ENCODE results near the gene TREML2.
"Not testable (repeated sequence)": the region's sequence is repeated elsewhere in the genome, so short reads cannot be mapped to it uniquely, and the experiment has no call there.

The TREML2 gene

DNA sequence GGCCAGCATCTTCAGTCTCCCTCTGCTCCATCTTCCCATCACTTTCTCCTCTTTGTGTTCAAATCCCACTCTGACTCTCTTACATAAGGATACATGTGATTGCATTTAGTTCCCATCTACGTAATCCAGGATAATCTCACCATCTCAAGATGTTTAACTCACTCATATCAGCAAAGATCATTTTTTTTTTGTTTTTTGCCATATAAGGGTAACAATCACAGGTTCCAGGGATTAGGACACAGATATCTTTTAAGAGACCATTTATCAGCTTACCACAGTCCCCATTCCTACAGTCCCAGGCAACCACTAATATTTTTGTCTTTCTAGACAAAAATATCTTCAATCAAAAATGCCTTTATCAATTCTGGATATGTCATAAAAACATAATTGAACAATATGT lies 3.2 kb upstream of the TREML2 start:
- no peak for DNase-seq

GRCh38 chr6:41201764-41202173 lies 820 bp upstream of the TREML2 start:
- DNase-seq: no peak

DNA sequence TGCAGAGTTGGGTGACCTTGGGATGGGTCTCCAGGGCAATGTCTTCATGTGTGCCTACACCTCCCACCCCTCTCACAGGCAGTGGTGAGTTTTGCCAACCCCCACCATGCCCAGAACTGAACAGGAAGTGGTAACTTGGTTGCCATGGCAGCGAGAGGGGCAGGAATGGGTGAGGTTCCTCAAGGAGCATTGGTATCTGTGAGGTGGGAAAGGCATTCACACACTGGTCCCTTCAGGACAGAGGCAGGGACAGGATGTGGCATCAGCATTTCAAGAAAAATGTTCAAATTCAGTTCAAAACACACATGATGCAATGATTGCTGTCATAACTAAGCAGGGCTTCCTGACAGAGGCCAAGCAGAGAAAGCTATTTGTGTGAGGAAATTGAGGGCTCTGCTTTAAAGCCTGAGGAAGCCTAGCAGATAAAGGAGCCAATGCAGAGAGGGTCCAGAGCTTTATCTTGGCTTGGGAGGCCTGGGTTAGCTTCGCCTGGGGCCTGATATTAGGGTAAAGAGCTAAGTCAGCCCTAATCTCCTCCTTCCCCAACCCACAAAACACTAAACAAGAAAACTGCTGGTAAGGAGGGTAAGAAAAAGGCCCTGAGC lies 551 bp downstream of the TREML2 start:
- DNase-seq: peak; percentile 36 to 40

GRCh38 chr6:41199552-41200246 lies 1.2 kb downstream of the TREML2 start:
- DNase-seq: no peak

DNA sequence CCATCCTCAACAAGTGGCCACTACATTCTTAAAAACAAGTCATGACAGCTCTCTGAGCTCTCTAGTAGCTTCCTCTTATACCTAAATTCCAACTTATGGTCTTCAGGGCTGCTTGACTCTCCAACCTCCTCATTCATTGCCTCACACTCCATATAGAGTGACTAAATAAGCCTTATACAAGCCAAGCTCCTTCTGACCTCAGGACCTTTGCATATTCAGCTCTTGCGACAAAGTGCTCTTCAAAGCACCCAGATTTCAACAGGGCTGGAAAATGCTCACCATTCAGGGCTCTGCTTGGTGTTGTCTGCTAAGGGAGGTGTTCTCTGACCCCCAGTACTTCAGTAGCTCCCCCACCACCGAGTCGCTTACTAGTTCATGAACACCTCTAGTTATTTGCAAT lies 3.7 kb downstream of the TREML2 start:
- DNase-seq: no peak

DNA sequence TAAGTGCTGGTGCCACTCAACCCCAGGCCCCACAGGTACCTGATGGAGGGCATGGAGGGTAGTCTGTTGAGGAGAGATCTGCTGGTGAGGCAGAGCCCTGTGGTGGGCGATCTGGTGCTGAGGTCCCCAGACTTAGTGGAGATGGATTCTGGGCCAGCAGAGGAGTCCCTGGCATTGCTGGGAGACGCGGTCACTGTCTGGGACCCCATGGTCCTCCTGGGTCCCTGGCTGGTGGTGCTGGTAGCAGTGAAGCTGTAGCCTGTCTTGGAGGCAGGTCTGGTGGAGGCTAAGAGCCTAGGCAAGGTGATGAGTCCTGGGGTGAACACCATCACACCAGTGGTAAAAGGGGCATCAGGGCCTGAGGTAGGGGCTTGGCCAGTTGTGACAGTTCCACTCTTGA lies 6.6 kb downstream of the TREML2 start:
- DNase-seq: no peak

- no peak for DNase-seq
These were observed 7.1 kb downstream of the TREML2 start for GRCh38 chr6:41193884-41194283.

- no peak for DNase-seq
These were observed 7.7 kb downstream of the TREML2 start for GRCh38 chr6:41193171-41193734.

DNA sequence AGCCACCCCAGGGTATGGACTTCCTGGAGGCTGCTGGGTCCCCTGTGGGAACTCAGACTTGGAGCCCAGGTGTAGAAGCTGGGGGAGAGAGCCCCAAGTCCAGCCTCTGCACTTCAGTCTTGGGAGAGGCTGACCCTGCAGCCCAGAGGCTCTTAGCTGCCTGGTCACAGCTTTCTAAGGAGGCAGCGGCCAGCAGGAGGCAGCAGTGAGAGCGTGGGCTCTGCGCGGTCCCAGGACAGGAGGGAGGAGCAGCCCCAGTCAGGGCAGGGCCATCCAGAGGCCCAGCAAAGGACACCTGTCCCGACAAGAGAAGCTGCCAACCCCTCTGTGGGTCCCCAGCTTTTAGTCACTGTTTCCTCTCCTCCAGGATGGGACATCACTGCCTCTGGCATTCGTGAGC lies 9.4 kb downstream of the TREML2 start:
- DNase-seq: peak; percentile 39 to 57

DNA sequence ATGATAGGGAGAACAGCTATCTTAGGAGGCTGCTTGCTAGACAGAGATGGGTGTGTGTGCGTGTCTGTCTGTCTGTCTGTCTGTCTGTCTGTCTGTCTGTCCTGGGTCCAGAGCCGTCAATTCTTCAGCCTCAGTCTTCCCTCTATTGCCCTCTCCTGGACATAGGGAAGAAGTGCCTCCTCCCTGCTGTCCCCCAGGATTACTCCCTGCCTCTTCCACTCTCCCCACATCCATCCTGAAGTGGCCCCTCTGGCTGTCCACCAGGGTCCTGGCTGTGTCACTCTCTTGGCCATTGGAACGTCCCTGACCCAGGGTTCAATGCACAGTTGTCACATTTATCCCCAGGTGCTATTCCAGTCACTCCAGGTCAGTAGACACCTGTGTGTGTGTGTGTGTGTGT lies 10.2 kb downstream of the TREML2 start:
- no peak for DNase-seq

DNA sequence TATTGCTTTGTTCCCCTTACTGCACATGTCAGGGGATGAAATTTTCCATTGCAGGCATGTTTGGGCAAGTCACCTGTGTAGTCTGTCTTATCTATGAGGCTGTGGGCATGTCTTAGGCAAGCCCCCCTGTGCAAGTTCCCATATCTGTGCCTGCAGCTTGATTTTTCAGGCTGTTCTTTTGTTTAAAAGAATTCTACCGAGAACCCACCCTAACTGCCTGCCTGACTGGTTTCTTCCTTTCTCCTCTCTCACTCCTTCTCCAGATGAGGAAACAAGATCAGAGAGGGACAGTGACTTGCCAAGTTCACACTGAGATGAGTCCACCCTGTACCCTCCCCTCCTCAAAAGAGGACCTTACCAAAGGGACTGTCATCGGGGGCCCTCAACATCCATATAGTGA lies 11.0 kb downstream of the TREML2 start:
- no peak for DNase-seq

DNA sequence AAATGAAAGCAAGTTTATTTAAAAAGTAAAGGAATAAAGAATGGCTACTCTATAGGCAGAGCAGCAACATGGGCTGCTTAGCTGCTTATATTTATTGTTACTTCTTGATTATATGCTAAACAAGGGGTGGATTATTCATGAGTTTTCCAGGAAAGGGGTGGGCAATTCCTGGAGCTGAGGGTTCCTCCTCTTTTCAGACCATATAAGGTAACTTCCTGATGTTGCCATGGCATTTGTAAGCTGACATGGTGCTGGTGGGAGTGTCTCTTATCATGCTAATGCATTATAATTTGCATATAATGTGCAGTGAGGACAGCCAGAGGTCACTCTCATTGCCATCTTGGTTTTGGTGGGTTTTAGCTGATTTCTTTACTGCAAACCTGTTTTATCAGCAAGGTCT lies 11.9 kb downstream of the TREML2 start:
- not testable (repeated sequence) for DNase-seq

GRCh38 chr6:41187924-41188886 lies 12.7 kb downstream of the TREML2 start:
- no peak for DNase-seq

- DNase-seq: no peak
These were observed 14.9 kb downstream of the TREML2 start for GRCh38 chr6:41186031-41186562.

DNA sequence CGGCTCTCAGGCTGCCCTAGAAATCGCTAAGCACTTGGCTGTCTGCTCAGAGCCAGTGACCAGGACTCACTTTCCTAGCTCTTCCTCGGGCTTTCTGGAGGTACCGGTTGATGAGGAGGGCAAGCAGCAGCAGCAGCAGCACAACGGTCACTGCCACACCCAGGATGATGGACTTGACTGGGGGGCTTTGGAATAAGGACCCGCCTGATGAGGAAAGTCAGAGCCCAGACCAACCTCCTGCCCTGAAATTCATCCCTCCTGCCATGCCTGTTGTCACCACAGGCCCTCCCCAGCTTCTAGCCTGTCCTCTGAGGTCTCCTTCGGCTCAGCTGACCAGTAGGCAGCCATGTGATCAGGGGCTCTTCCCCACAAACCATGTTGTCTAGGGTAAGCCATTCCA lies 16.2 kb downstream of the TREML2 start:
- DNase-seq: no peak

DNA sequence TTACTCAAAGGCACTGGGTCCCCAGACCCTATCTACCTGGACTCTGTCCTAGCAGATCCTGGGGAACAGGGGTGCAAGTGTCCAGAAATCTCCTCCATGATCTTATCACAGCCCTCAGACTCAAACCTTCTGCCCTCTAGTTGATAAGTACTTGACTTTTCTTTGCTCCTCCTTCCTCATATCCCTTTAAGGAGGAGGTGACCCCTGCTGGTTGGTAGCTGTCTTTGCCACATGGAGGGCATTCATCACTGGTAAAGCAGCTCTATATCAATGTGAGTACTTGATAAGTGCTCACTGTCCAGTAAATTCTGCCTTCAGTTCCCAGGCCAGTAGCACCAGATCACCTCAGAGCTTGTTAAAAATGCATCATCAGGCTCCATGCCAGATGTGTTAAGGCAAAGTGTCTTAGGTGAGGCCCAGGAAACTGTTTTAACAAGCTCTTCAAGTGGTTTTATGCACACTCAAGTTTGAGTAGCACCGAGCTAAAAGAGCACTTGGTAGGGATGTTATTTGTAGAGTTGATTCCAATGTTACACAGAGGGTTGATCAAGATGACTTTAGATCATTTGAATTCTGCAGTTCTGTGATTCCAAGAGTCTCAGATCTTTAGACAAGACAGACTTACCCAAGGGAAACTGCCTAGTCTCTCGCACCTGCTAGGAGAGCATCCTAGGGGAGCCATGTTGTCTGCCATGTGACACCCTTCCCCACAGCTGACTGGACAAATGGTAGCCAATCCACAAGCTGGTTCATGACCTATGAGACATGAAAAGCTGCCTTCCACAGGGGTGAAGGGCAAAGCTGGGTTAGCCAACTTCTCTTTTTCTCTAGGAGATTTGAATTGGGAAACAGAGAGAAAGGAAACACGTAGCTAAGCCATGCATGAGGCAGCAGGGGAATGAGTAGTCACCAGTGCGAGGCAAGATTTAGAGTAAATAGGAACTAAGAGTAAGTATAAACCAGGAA lies 18.6 kb downstream of the TREML2 start:
- DNase-seq: no peak

DNA sequence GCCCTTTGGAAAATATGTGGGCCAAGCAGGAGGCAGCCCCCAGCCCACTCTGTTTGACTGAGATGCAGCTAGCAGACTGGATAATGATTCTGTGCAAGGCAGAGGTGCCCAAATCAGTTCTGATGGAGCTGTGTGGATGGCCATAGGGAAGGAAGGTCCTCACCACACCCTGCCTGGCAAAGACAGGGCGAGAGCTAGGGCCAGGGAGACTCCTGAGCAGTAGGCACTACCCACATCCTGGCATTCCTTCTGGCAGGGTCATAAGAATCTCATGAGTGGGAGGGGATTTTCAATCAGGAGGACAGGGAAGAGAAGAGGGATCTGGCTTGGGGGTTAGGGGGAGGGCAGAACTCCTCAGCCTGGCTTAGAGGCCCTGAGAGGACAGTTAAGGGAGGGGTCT lies 19.4 kb downstream of the TREML2 start:
- DNase-seq: no peak

DNA sequence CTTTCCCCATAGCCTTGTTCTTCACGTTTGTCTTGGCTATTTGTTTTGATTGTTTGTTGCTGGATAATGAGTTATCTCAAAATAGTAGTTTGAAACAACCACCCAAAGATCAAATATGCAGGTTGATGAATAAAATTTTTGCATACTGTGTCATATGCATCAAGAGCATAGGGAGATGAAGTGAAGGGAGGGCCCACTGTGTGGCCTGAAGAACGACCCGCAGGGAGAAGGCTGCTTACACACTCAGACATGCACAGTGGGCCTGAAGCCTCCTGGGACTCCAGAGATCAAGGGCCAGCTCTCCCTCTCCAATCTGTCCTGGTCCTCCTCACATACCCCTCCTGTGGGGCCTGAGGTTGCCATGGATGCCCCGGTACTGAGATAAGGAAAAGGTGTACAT lies 21.8 kb downstream of the TREML2 start:
- DNase-seq: no peak

DNA sequence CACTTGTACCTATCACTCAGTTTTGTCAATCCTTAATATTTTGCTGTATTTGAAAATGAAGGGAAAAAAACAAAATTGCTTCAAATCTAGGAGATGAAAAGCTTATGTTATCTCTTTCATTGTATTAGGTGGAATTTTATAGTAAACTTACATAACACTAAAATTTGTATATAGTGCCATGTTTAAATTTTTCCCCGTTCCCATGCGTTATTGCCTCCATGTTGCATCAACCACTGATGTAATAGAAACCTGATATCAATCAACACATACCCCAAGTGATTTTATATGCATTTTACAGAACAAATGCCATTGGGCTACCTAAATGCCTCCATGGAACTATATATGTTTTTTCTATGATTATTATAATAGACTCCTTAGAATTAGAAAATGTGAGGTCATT lies 23.3 kb downstream of the TREML2 start:
- no peak for DNase-seq

DNA sequence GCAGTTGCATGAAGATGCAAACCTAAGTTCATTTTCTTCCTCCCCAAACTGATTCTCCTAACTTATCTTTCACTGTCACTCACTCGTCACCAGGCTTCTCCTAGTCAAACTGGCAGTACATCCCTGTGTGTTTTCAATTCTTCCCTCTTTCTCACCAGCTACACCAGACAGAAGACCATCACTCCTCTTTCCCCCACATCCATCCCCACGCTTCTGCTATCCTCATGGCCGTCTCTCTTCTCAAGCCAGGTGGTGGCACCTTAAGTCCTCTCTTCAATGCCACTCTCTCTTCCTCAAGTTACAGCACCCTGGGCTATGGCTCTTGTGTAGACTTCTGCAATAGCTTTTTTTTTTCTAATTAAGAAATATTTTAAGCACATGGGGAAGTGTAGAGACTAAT lies 23.7 kb downstream of the TREML2 start:
- DNase-seq: no peak

DNA sequence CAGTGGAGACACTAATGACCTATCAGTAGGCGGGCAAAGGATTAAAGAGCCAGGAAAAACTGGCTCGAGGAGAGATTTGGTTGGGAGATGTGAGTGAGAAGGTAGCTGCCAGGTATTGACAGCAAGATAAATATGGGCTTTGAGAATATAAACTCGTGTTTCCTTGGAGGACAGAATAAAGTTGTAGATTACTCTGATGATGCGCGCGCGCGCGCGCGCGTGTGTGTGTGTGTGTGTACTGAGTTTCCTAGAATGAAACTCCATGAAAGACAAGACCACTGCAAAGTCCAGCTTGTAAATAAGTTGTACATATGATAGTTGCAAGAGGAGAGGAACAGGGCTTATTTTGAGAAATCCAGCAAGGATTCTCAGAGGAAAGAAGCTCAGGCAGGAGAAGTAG lies 24.8 kb downstream of the TREML2 start:
- DNase-seq: no peak

DNA sequence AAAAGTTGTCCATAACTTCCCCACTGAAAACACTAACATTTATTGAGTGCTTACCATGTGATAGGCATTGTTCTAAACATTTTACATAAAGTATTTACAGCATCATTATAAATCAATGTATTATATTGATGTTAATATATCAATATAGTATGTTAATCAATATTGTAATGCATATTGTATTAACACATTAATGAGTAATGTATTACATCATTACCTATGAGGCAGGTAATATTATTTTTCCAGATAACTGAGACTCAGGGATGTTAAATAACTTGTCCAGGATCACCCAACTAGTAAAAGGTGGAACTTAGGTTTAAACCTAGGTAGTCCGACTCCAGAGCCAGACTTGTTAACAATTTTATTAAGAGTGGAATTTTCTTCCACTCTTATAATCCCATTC lies 25.9 kb downstream of the TREML2 start:
- no peak for DNase-seq
